ENCODE measurements around the gene MEX3B. TPM values are rescaled to one million over a fixed set of nuclear protein-coding genes. Genes with fewer than 3 reads are reported as not detected.

The MEX3B gene
- total and polyA plus RNA-seq, 2 donors (not counting 3 experiments of a cell fraction or from before 2014, with no cell fraction given) = 11.0 to 22.6 TPM

- intact Hi-C loops (cut with micrococcal nuclease) (no loop called here), dilution Hi-C loops (cut with MboI; ENCODE audit: extremely low pct_ligation_motif_present, low sequenced_read_pairs) (no loop called here)
- Histone ChIP-seq H2AFZ (ENCODE audit: low read depth, low read length) (no peak overlapping the region), H3K79me2 (ENCODE audit: control insufficient read depth, insufficient read depth, low read length) (no peaks in the 10 kb centered on the region), H3K4me1 (ENCODE audit: control insufficient read depth, extremely low read depth, insufficient read depth, low read length) (peaks cover 19% of the 10 kb centered on the region), H3K9me1 (replicated peaks; ENCODE audit: control insufficient read depth, extremely low read depth, insufficient read depth, low read length) (no peaks in the 10 kb centered on the region), H3K27me3 (ENCODE audit: control insufficient read depth in 2 of 2, insufficient read depth in 2 of 2, low read length in 2 of 2) (peaks cover 1 to 6% of the 10 kb centered on the region in 2 experiments), H3K9me3 (replicated peaks; ENCODE audit: control insufficient read depth, insufficient read depth, low read length) (no peaks in the 10 kb centered on the region), H3K4me2 (ENCODE audit: insufficient read depth, low read length) (no peak overlapping the region), H4K20me1 (replicated peaks; ENCODE audit: control insufficient read depth, extremely low read depth, insufficient read depth, low read length) (no peaks in the 10 kb centered on the region), H3K27ac (ENCODE audit: insufficient read depth, low read depth, low read length) (no peak overlapping the region), H3K4me3 (replicated peaks in 1 of 3; ENCODE audit: insufficient read depth in 1 of 3, low read depth in 1 of 3, low read length in 3 of 3) (no peak overlapping the region), H3K9ac (replicated peaks; ENCODE audit: extremely low read depth, insufficient read depth, low read length) (no peak overlapping the region), H3K36me3 (ENCODE audit: control insufficient read depth in 2 of 2, extremely low read depth in 1 of 2, insufficient read depth in 2 of 2, low read length in 2 of 2) (no peaks in the 10 kb centered on the region)
- DNase-seq (ENCODE audit: low read depth, low spot score) = peak; percentile 64
- POLR2A ChIA-PET = no interaction called here
- BruUV-seq (replicated peaks) = no TSS peak
- CTCF ChIA-PET = interaction anchor here (1.4 to 1.6 kb wide), 2 partner anchors 11 to 57 kb away, joined by 7 read pairs; no protein-coding TSS in a partner anchor
- no peak for TF ChIP-seq MYC (IDR thresholded peaks at IDR 0.05; ENCODE audit: low read depth, low read length)
- no peak for TF ChIP-seq GATA2 (IDR thresholded peaks at IDR 0.05; ENCODE audit: insufficient read depth, insufficient read length, low read depth, low read length)
- TF ChIP-seq POLR2A (IDR thresholded peaks at IDR 0.05; ENCODE audit: low read depth, low read length) = no peak
- TF ChIP-seq EZH2 (IDR thresholded peaks at IDR 0.05; ENCODE audit: borderline replicate concordance, low read depth, low read length, severe bottlenecking) = no peak
- TF ChIP-seq CTCF (IDR thresholded peaks at IDR 0.05; ENCODE audit: extremely low read depth in 1 of 2, insufficient read depth in 1 of 2, low read depth in 1 of 2, low read length in 2 of 2) = no peak
- TF ChIP-seq FOS (IDR thresholded peaks at IDR 0.05; ENCODE audit: borderline replicate concordance, insufficient read depth, low read length) = peak; percentile 62
- no peak for TF ChIP-seq MAX (IDR thresholded peaks at IDR 0.05; ENCODE audit: insufficient read depth, insufficient read length)
- peak; percentile 69 for FAIRE-seq
These were observed 5.8 kb upstream of the MEX3B start for GRCh38 chr15:82051664-82052063.
